Measurements from ENCODE around the gene PRDX3.

DNA sequence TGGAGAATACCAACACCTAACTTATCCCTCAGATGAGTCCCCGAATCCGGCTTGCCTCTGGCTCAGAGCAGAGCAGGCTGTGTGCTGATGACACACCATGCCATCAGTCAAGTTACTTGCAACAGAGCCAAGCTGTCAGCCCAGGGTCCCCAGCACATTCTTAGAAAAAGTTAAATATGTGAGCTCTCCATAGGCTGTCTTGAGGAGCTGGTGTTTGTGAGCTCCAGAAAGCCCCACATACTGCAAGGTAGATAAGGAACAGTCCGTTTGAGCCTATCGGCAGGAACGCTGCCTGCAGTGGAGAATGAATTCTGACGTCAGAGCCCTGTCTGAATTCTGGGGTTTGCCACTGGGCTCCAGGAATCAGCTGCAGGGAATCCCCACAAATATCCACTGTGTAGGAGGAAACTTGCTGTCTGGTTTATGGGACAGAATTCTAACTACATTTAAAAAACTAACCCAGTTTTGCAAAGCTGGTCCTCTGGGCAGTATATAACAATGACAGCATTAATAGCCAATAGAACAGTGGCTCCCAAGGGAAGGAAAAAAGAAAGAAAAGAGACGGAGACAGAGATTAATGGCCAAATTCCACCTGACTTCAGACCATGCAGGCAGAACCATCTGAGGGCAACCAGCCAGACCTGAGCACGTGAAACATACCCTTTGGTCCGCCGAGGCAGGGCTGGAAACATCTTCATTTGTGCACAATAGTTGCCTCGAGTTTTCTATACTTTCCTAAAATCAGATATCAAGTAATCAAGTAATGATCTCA is 16.7 kb downstream of the PRDX3 start:
- TF ChIP-seq, protein P1, sequence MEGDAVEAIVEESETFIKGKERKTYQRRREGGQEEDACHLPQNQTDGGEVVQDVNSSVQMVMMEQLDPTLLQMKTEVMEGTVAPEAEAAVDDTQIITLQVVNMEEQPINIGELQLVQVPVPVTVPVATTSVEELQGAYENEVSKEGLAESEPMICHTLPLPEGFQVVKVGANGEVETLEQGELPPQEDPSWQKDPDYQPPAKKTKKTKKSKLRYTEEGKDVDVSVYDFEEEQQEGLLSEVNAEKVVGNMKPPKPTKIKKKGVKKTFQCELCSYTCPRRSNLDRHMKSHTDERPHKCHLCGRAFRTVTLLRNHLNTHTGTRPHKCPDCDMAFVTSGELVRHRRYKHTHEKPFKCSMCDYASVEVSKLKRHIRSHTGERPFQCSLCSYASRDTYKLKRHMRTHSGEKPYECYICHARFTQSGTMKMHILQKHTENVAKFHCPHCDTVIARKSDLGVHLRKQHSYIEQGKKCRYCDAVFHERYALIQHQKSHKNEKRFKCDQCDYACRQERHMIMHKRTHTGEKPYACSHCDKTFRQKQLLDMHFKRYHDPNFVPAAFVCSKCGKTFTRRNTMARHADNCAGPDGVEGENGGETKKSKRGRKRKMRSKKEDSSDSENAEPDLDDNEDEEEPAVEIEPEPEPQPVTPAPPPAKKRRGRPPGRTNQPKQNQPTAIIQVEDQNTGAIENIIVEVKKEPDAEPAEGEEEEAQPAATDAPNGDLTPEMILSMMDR (IDR thresholded peaks at IDR 0.05): no peak
- TF ChIP-seq POLR2AphosphoS5 (IDR thresholded peaks at IDR 0.05): no peak
- TF ChIP-seq POLR2A (IDR thresholded peaks at IDR 0.05): no peak

Measured in breast epithelium (tissue), 3 donors.